LHCN-M2 (cell line): ENCODE data around the gene TMEM63A. TPM values are rescaled to one million over a fixed set of nuclear protein-coding genes. Genes with fewer than 3 reads are reported as not detected.
"Not testable (repeated sequence)": the region's sequence is repeated elsewhere in the genome, so short reads cannot be mapped to it uniquely, and the experiment has no call there.

Experiments used
- DNase-seq: peaks from one replicate; pipeline ENCODE4 v3.0.0-alpha.2; 2012; ENCODE audit warnings: low read depth
- total RNA-seq: library from RNA; depleted of rRNA; stranded (reverse); fragments of >200 nt; gene quantifications from 2 replicates; pipeline ENCODE4 v1.2.3, GENCODE V29; 2014

Gene TMEM63A
- total RNA-seq, 1 experiment from 2014 or later, result 10.2 TPM

DNA sequence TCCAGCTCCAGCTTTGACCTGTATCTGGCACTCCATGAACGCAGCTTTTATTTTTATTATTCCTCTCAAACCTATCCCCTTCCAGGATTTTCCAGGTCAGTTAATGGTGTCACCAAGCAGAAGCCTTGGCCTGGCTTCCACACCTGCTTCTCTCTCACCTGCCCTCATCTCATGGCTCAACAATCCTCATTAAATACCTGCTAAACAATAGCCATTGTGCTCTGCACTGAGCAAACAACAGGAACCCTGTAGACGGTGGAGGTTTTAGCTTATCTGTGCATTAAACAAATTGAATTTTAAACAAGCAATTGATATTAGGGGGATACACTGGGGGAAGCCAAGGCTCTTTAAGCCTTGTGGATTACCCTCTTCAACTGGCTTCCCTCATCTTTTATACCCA lies 26.6 kb upstream of the TMEM63A start:
- DNase-seq, result no peak

- no peak for DNase-seq
These were observed 25.9 kb upstream of the TMEM63A start for GRCh38 chr1:225908013-225908640.

- no peak for DNase-seq
These were observed 25.2 kb upstream of the TMEM63A start for GRCh38 chr1:225907341-225907740.

DNA sequence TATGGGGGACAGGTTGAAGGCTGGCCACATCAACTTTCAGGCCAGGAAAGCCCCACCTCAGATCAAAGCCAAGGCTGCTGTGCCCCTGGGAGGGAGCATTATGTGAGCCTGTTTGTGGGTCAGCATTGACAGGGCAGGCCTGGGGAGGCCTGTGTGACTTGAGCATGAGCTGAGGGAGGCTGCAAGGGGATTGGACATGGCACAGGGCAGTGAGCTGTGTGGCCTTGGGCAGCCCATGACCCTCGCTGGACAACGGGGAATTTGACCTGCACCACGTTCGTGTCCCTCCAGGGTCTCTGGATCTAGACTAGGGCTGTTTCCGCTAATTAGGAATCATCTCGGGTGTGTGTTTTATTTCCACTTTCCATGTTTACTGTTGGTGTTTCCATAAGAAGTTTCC lies 24.3 kb upstream of the TMEM63A start:
- no peak for DNase-seq

DNA sequence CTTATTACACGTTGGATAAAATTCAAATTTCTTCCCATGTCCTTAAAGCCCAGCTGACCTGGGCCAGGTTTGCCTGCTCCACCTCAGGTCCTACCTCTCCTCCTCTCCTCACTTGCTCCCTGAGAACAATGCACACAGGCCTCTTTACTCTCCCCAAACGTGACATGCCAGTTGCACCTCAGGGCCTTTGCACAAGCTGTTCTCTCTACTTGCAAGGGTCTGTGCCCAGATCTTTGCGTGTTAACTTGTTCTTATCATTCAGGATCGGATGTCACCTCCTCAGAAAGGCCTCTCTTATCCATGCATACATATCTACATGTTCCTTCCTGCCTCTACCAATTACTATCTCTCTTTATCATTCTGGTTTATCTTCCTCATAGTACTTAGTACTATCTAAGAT lies 21.4 kb upstream of the TMEM63A start:
- DNase-seq, result no peak

- DNase-seq, result no peak
These were observed 17.1 kb upstream of the TMEM63A start for GRCh38 chr1:225899044-225899925.

- DNase-seq, result no peak
These were observed 15.7 kb upstream of the TMEM63A start for GRCh38 chr1:225897595-225898514.

DNA sequence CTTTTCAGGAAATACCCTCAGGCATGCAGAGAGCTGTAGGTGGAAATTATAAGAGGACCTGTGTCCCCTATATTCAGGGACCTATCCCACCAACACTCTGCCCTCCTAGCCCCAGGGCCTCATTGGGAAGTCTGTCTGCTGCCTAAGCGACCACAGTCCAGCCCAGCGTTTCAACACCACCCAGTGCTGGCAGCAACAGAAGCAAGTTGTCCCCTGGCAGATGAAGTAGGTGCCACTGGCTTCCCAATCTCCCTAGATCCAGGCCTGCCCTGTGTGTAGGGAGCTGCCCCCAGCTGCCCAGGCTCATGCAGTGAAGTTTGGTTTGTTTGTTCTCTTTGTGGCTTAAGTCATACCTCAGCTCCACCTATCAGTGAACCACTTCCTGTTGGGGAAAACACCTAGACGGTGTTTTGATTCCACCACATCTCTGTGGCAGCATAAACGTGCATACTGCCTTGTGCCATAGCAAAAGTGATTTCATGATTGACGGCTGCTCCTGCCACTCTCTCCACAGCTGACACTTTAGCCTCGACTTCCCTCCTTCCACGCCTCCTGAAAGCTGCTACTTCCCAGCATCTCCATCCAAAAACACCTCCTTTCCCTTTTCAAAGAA lies 14.9 kb upstream of the TMEM63A start:
- DNase-seq, result no peak

DNA sequence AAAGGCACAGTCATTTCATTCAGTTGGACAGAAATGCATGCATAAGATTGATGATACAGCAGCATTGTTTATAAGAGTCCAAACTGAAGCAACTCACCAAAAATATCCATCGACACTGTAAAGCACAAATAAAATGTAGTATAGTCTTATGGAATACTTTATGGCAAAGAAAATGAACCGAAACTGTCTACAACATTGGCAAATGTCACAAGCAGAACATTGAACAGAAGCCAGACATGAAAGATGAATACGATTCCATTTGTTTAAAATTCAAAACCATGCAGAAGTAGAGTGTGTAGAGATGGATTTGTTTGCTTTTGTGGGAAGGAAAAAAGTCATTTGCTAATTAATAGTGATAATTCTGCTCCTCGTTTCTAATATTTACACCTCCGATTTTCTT lies 14.3 kb upstream of the TMEM63A start:
- no peak for DNase-seq

DNA sequence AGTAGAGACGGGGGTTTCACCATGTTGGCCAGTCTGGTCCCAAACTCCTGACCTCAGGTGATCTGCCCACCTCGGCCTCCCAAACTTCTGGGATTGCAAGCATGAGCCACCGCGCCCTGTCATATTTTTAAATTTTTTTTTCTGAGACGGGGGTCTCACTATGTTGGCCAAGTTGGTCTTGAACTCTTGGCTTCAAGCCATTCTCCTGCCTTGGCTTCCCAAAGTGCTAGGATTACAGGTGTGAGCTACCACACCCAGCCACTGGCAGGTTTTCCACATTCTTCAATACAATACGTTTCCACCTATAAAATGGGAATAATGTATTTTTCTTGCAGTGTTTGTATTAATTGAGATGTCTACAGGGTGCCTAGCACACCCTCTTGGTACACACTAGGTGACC lies 10.1 kb upstream of the TMEM63A start:
- DNase-seq, result no peak

- no peak for DNase-seq
These were observed 9.2 kb upstream of the TMEM63A start for GRCh38 chr1:225891229-225891972.

DNA sequence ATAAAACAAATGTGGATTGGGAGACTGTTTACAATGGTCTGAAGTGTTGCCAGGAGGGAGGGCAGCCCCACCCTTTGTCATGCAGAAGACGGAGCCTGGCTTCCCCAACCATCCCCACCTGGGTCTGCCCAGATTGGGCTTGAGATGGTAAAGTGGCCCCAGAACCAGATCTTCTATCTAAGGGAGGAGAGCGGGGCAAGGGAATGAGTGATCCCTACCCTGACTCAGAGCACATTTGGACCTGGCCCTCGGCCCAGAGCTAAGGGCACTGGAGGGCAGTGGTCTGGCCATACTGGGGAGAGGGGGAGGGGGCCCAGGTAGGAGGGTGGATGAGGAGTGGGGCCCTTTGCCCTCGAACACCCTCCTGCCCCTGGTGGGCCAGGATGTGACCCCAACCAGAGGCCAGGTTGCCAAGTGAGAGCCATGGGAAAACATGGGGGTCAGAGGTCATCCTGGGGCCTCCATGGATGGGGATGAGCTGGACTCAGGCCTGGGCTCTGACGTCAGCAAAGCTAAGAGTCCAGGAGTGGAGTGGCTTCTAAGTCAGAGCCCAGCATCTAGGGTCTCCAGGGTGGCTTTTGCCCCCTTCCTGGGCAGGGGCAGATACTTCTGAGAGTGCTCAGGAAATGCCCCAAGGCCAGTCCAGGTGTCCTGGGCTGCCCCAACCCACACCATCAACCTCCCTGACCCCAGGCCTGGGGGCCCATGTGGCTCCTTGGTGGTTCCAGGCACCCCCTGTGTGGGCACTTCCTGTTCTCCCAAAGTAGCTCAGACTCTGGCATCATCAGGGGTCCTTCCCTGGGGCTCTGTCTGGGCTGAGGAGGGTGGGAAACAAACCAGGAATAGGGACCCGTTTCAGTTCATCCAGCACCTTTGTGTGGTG lies 8.4 kb upstream of the TMEM63A start:
- no peak for DNase-seq

DNA sequence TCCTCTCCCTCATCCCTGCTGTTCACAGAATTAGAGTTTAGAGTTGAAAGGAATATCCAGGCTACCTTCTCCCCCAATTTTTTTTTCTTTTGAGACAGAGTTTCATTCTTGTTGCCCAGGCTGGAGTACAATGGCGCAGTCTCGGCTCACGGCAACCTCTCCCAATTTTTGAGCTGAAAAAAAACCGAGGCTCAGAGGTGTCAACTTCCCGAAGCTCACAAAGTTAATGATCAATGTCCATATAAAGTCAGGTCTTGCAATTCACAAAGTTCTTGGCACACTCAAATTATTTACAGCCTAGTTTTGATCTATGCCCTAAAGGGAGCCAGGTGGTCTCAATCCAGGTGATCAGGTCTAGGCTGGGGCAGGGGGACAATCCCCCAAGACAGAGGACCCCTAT lies 7.6 kb upstream of the TMEM63A start:
- DNase-seq, result no peak

- no peak for DNase-seq
These were observed 6.9 kb upstream of the TMEM63A start, which contains the start of gene LEFTY1 for GRCh38 chr1:225888898-225889601. LEFTY1 (minus strand) TSS chr1:225889146; CDS start chr1:225889066, 80 bp downstream.

DNA sequence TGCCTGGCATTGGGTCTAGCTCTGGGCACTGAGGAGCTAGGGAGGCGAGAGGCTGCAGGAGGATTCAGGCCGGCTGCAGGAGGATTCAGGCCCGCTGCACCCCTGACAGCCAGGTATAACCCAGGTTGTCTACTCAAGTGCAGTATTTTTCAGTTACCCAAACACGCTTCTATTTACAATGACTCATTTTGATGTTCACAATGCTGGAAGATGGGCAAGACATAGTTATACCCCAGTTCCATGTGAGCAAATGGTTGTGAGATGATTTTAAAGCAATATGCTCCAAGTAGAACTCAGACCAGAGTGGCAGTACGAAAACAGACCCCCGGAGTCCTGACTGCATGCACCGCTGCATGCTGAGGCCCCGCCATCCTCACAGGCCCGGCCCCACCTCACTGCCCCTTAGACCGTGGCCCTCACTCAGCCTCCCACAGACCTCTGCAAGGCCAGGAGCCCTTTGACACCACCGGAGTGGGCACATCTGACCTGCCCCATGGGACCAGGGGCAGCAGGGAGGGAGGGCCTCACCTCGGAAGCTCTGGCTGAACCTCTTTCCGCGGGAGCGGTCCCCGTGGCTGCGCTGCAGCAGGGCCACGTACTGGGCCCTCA lies 6.2 kb upstream of the TMEM63A start:
- no peak for DNase-seq

DNA sequence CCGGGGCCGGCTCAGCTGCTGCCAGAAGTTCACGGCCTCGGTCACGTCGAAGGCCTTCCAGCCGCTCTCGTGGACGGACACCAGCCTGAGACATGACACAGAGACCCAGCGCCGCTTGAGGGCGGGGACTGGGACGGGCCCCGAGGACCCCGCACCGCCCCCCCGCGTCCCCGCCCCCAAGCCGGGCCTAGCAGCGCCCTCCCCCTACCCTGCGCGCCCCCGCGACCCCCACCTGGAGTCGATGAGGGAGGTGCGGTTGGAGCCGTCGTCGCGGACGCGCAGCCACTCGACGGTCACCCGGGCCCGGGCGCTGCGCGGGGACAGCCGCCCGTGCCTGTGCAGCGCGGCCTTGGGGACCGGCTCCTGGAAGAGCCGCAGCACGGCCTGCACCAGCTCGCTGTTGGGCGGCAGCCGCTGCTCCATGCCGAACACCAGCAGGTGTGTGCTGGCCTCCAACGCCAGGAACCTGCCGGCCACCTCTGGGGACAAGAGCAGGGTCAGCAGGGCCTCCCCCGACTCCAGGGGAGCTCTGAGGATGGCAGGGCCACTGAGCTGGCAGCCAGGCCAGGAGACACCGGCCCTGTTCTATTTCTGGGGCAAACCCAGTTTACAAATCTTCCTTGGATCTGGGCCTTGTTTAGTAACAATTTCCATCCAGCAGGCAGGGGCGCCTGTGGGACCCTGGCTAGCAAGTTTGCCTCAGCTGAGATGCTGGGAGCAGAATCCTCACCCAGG lies 5.5 kb upstream of the TMEM63A start:
- not testable (repeated sequence) for DNase-seq

DNA sequence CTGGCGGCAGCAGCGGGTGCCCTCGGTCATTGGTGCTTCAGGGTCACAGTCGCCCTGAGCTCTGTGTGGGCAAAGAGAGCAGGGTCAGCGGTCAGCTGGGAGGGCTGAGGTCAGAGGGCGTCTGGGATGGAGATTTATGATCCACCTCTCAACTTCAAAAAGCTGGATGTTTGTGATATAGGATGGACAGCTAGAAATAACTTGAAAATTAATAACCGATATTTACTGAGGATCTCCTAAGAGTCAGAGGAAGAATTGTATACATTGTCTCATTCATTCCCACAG lies 4.8 kb upstream of the TMEM63A start:
- DNase-seq, result no peak
